IPS-11a (cell line): ENCODE measurements around the gene TATDN3.
"Not testable (repeated sequence)": the region's sequence is repeated elsewhere in the genome, so short reads cannot be mapped to it uniquely, and the experiment has no call there.

Source experiments
- H3K4me3 ChIP-seq: one replicate; pipeline ENCODE4 v1.5.1; 2013; ENCODE audit warnings: low read depth, low read length, control low read depth

Gene TATDN3

GRCh38 chr1:212791676-212792395 lies at the start of gene TATDN3, which contains the start of gene NSL1:
Gene TATDN3, plus strand, starts transcription at chr1:212791894. Its CDS starts 28 bp downstream, at chr1:212791922.
Gene NSL1, minus strand, starts transcription at chr1:212791777. Its CDS starts 14 bp downstream, at chr1:212791763.
- H3K4me3 ChIP-seq = peak within 1 kb of the TSS; percentile 97

DNA sequence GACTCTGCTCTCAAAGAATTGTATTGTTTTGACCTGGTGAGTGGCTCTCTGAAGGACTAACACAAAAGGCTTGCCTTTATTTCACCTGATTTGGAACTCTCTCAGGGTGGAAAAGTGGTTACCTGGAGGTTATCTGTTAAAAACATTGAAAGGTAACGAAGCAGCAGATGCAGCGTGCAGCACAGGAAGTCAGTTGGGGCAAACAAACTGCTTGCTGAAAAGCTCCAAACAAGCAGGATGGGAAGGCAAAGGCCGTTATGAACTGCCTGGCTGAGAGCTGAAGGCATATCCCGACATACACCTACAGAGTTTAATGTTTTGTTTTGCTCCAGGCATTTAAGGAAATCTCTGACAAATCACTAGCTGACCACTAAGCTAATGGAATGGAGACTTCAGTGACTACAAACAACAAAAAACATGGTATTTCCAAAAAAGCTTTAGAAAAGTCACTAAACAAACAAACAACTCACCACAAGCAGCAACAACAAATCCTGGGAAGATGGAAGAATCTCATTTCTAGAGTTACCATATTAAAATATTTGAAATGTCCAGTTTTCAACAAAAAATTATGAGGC lies 47.7 kb upstream of the TATDN3 start:
- no peak overlapping the region for H3K4me3 ChIP-seq

- no peak overlapping the region for H3K4me3 ChIP-seq
Observed at GRCh38 chr1:212745303-212745702, 46.4 kb upstream of the TATDN3 start.

GRCh38 chr1:212746546-212746945 lies 45.1 kb upstream of the TATDN3 start:
- no peak overlapping the region for H3K4me3 ChIP-seq

GRCh38 chr1:212749821-212750535 lies 41.7 kb upstream of the TATDN3 start:
- H3K4me3 ChIP-seq = no peak overlapping the region

DNA sequence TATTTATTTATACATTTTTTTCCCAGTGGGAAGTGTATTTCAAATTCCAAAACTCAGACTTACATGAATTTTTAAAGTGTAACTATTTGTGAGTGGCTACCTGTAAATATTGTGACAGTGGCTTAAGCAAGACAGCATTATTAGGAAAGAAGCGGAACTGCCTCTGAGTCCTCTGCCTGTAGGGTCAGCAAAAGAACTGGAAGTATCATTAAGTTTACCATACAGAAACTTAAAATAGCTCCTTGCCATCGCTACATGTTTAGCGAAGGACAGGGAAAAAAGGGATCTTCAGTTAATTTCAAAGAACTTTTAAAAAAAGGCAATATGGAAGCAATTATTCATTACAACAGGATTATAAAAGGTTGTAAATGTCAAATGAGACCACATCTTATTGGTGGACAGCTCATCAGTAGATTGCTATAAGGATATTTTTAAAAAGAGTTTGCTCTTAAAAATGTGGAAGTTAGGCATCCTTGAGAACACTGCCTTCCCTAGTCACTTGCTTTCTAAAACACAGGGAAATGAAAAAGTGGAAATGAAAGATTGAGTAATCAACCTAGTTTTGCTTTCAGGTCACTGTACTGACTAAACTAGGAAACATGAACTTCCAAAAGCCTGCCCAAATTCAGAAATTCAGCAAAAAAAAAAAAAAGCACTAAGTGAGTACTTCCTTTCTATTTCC lies 39.3 kb upstream of the TATDN3 start:
- no peak overlapping the region for H3K4me3 ChIP-seq

GRCh38 chr1:212752934-212753497 lies 38.7 kb upstream of the TATDN3 start:
- no peak overlapping the region for H3K4me3 ChIP-seq

- no peak overlapping the region for H3K4me3 ChIP-seq
Observed at GRCh38 chr1:212753749-212754148, 37.9 kb upstream of the TATDN3 start.

- no peak overlapping the region for H3K4me3 ChIP-seq
Observed at GRCh38 chr1:212754193-212754592, 37.5 kb upstream of the TATDN3 start.

DNA sequence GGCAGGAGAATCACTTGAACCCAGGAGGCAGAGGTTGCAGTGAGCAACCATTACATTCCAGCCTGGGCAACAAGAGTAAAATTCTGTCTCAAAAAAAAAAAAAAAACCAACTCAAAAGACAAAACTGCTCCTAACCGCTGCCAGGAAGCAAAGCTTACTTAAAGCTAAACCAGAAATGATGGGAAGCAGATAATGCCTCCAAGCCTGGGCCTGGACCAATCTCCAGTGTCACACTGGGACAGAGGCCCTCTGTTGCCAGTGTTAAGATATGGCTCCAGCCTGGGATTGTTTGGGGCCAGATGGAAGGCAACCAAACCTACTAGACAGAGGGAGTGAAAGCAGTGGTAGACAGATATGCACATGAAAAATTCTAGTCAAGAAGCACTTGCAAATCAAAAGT lies 37.0 kb upstream of the TATDN3 start:
- no peak overlapping the region for H3K4me3 ChIP-seq

- H3K4me3 ChIP-seq = no peak overlapping the region
Observed at GRCh38 chr1:212759683-212760082, 32.0 kb upstream of the TATDN3 start.

- H3K4me3 ChIP-seq = no peak overlapping the region
Observed at GRCh38 chr1:212760126-212760823, 31.4 kb upstream of the TATDN3 start.

- H3K4me3 ChIP-seq = no peak overlapping the region
Observed at GRCh38 chr1:212762234-212762633, 29.5 kb upstream of the TATDN3 start.

DNA sequence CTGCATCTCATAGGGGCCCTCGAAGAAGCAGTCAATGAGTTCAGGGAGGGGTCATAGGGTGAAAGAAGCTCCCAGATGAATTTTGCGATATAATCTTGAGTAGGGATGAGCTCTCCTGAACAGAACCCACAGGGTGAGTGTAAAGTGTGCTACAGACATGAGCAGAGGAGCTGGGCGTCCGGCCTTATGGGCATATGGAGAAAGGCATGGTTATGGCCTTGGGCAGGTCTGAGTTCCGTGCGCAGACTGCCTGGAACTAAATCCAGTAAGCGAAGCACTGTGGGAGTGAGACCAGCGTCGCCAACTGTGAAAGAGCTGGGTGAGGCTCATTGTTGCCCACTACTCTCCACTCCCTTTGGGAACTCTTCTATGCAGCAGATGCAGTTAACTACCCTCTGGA lies 28.9 kb upstream of the TATDN3 start:
- H3K4me3 ChIP-seq = no peak overlapping the region

GRCh38 chr1:212764718-212765281 lies 26.9 kb upstream of the TATDN3 start:
- H3K4me3 ChIP-seq = not testable (repeated sequence)

DNA sequence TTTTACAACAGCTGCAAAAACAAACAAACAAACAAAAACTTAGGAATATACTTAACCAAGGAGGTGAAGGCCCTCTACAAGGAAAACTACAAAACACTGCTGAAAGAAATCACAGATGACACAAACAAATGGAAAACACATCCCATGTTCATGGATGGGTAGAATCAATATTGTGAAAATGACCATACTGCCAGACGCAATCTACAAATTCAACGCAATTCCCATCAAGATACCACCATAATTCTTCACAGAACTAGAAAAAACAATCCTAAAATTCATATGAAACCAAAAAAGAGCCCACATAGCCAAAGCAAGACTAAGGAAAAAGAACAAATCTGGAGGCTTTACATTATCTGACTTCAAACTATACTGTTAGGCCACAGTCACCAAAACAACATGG lies 24.9 kb upstream of the TATDN3 start:
- not testable (repeated sequence) for H3K4me3 ChIP-seq

DNA sequence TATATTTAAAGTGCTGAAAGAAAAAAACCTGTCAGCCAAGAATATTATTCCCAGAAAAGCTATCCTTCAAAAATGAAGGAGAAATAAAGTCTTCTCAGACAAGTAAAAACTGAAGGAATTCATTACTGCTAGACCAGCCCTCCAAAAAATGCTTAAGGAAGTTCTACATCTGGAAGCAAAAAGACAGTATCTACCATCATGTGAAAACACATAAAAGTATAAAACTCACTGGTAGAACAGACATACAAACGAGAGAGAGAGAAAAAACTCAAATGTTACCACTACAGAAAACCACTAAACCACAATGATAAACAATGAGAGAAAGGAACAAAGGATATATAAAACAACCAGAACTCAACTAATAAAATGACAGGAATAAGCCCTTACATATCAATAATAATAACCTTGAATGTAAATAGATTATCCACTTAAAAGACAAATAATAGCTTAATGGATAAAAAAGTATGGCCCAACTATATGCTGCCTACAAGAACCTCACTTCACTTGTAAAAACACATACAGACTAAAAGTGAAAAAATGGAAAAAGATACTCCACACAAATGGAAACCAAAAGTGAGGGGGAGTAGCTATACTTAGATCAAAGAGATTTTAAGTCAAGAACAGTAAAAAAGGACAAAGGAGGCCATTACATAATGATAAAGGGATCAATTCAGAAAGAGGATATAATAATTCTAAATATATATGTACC lies 22.1 kb upstream of the TATDN3 start:
- H3K4me3 ChIP-seq = no peak overlapping the region

DNA sequence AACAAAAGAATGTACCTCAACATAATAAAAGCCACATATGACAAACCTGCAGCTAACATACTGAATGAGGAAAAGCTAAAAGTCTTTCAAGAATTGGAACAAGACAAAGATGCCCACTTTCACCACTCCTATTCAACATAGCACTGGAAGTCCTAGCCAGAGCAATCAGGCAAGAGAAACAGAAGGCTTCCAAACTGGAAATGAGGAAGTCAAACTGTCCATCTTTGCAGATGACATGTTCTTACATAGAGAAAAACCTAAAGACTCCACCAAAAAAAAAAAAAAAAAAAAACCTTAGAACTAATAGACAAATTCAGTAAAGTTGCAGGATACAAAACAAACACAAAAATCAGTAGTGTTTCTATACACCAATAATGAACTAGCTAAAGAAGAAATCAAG lies 20.4 kb upstream of the TATDN3 start:
- H3K4me3 ChIP-seq = no peak overlapping the region

DNA sequence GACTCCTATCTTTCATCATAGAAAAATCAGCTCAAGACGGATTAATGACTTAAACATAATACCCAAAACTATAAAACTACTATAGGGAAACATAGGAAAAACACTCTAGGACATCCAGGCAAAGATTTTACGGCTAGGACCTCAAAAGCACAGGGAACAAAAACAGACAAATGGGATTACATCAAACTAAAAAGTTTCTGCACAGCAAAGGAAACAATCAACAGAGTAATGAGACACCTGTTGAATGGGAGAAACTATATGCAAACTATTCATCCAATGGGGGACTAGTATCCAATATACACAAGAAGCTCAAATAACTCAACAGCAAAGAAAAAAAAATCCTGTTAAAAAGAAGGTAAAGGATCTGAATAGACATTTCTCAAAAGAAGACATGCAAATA lies 18.7 kb upstream of the TATDN3 start:
- H3K4me3 ChIP-seq = no peak overlapping the region

DNA sequence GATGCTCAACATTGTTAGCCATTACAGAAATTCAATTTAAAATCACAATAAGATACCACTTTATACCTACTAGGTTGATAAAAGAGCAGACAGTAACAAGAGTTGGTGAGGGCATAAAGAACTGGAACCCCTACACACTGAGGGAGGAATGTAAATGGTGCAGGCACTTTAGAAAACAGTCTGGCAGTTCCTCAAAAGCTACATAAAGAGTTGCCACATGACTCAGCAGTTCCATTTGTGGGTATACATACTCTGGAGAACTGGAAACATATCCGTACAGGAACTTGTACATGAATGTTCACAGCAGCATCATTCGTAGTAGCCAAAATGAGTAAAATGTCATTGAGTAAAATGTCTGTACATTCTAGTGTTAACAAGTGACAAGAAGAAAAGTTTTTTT lies 17.1 kb upstream of the TATDN3 start:
- no peak overlapping the region for H3K4me3 ChIP-seq
